HG03439 (cell line): ENCODE results near the gene LEPR.
"Not testable (repeated sequence)": the region's sequence is repeated elsewhere in the genome, so short reads cannot be mapped to it uniquely, and the experiment has no call there.

Experiments used
- ATAC-seq: cut with Tn5 transposase; IDR thresholded peaks from one replicate; pipeline ENCODE4 v1.9.1; 2021; ENCODE audit warnings: mild to moderate bottlenecking, moderate library complexity; ENCODE audit not compliant: unreplicated experiment

Gene LEPR

GRCh38 chr1:65435987-65436386 lies 15.5 kb downstream of the LEPR start:
- ATAC-seq = no peak

DNA sequence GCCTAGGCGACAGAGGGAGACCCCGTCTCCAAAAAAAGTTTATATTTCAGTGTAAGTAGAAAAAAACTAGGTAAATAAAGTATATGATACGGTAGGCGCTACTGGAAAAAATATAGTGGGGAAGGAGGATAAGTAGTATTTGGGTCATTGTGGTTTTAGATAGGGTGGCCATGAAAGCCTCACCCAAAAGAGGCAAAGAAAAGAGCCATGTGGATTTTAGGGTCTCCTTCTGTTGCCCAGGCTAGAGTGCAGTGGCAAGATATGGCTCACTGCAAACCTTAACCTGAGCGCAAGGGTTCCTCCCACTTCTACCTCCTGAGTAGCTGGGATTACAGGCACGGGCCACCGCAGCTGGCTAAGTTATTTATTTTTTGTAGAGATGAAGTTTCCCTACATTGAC lies 17.1 kb downstream of the LEPR start:
- no peak for ATAC-seq

DNA sequence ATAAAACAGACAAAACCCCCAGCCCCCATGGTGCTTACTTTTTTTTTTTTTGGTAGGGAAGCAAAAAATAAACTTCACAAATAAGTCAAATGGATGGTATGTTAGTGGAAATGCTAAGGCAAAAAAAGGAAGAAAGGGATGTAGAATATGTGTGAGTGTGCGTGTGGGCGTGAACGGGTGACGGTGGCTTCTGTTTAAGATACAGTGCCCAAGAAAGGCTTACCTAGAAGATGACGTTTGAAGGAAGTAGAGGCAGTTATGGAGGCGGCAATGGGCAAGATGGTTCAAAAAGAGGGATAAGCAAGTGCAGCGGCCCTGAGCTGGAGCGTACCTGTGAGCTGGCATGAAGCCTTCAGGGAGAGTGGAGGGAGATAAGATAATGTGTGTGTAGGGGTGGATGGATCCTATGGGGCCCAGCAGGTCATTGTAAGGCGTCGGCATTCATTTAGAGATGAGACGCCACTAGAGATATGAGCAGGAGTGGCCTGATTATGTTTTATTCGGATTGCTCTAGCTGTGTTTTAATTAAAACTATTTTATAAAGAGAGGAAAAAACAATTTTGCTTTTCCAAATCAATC lies 19.9 kb downstream of the LEPR start:
- no peak for ATAC-seq

GRCh38 chr1:65440915-65441314 lies 20.4 kb downstream of the LEPR start:
- no peak for ATAC-seq

- no peak for ATAC-seq
Measured at GRCh38 chr1:65441464-65441863, 21.0 kb downstream of the LEPR start.

GRCh38 chr1:65442442-65442841 lies 22.0 kb downstream of the LEPR start:
- ATAC-seq = no peak

DNA sequence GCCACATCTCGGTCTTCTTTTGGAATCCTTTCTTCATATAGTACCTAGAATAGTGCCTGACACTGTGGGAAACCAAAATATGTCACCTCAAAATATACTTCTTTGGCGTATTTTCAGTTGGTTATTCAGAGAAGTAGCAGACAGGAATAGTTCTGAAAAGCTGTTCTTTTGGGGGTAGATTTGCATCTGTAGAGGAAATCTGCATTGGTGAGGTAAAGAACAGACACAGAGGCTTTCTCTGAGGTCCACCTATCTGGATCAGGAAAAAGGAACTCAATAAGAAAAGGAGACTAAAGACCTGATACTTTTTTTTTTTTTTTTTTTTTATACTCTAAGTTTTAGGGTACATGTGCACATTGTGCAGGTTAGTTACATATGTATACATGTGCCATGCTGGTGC lies 23.2 kb downstream of the LEPR start:
- no peak for ATAC-seq

GRCh38 chr1:65444128-65444640 lies 23.7 kb downstream of the LEPR start:
- ATAC-seq = no peak

GRCh38 chr1:65445837-65446236 lies 25.4 kb downstream of the LEPR start:
- no peak for ATAC-seq

DNA sequence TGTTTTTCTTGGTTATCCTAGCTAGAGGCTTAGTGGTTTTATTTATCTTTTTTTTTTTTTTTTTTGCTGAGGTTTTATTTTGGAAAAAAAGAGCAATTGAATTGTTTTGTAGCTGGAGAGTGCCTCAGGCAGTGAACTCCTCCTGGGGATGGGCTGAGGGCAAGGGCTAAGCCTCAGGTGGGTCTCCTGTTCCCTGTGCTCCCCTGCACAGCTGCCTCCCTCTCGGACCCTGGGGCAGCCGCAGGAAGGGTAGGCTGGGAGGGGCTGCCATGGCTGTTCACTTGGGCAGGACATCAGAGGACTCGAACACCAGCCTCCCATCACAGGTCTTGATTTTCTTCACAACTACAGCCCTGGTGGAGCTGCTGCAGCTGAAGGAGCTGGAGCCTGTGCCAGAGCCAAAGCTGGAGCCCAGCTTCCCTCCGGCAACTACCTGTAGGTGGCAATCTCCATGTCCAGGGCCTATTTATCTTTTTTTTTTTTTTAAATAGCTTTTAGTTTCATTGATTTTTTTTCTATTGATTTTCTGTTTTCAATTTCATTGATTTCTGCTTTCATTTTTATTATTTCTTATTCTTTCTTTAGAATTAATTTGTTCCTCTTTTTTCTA lies 28.9 kb downstream of the LEPR start:
- ATAC-seq = no peak

- not testable (repeated sequence) for ATAC-seq
Measured at GRCh38 chr1:65455678-65456077, 35.2 kb downstream of the LEPR start.

DNA sequence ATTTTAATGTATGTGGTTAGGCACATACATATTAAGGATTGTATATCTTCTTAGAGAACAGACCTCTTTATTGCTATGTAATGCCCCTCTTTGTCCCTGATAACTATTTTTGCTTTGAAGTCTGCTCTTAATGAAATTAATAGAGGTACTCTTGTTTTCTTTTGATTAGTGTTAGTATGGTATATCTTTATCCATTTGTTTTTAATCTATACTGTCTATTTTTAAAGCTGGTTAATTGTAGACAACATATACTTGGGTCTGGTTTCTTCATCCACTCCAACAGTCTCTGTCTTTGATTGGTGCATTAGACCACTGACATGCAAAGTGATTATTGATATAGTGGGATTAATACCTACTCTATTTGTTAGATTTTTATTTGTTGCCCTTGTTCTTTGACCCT lies 36.0 kb downstream of the LEPR start:
- ATAC-seq = no peak

GRCh38 chr1:65457868-65458267 lies 37.4 kb downstream of the LEPR start:
- ATAC-seq = no peak

DNA sequence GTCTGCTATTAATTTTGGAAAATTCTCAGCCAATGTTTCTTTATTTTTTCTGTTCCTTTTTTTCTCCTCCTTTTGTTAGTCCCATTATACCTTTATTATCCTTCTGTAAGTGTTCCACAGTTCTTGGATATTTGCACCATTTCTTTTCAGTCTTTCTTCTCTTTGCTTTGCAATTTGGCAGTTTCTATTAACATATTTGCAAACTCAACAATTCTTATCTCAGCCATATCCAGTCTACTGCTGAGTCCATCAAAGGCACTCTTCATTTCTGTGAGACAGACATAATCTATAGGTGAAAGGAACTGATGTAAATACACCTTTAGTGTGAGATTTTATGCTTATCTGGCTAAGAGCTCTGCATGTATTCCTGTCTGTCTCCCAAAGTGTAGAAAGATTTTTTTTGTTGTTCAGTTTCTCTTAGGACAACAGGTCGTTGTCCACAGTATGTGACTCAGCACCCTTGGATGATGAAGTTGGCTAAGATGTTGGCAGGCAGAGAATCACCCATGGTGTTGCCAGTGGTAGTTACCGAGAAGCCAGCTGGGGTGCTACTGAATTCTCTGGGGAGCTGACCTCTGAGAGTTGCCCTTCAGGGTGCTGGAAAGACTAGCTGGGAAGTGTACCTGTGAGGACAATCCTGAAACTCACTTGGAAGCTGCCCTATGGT lies 38.4 kb downstream of the LEPR start:
- no peak for ATAC-seq

GRCh38 chr1:65459397-65459768 lies 38.9 kb downstream of the LEPR start:
- ATAC-seq = no peak

DNA sequence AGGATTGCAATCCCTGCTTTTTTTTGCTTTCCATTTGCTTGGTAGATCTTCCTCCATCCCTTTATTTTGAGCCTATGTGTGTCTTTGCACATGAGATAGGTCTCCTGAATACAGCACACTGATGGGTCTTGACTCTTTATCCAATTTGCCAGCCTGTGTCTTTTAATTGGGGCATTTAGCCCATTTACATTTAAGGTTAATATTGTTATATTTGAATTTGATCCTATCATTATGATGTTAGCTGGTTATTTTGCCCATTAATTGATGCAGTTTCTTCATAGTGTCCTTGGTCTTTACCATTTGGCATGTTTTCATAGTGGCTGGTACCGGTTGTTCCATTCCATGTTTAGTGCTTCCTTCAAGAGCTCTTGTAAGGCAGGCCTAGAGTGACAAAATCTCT lies 45.4 kb downstream of the LEPR start:
- not testable (repeated sequence) for ATAC-seq

- no peak for ATAC-seq
Measured at GRCh38 chr1:65467536-65467935, 47.1 kb downstream of the LEPR start.

GRCh38 chr1:65469126-65469888 lies 48.8 kb downstream of the LEPR start:
- no peak for ATAC-seq

DNA sequence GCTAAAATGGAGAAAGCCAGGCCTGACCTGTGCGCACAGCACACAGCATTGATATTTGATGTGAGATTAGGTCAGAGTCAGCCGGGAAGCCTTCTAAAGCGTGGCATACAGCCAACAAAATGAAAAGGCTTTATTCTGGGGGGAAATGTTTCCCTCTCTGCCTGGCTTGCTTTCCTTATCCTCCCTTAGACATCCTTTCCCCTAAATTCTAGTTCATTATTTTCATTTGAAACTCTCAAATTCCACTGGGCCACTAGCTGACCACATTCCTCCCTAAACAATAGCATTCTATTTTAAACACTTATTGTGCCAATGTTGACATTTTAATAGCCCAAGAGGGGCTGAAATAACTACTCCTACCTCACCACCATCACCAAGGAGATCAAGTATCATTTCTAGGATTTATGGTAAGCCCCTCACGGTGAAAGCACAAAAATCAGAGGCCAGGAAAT lies 49.4 kb downstream of the LEPR start:
- no peak for ATAC-seq
